ENCODE results near the gene PFKL. TPM values are rescaled to one million over a fixed set of nuclear protein-coding genes. Genes with fewer than 3 reads are reported as not detected.

Gene PFKL
- polyA plus RNA-seq, 1 experiment, result 44.3 TPM

GRCh38 chr21:44292812-44293195, 7.0 kb upstream of the PFKL start:
- Histone ChIP-seq H3K27me3 (ENCODE audit: control insufficient read depth, insufficient read depth, low read length) (peaks cover 21% of the 10 kb centered on the region), H3K9me3 (ENCODE audit: control insufficient read depth, insufficient read depth, low read length) (no peaks in the 10 kb centered on the region), H3K27ac (ENCODE audit: low read depth, low read length) (no peak overlapping the region), H3K4me3 (ENCODE audit: low read depth, low read length) (no peak overlapping the region)
- DNase-seq (ENCODE audit: low read depth, low spot score), result no peak
- TF ChIP-seq CTCF (IDR thresholded peaks at IDR 0.05; ENCODE audit: low read depth, low read length), result no peak
- ChIA-PET CTCF (no interaction called here), POLR2A (no interaction called here)

GRCh38 chr21:44293551-44294231, 6.2 kb upstream of the PFKL start:
- Histone ChIP-seq H3K9me3 (ENCODE audit: control insufficient read depth, insufficient read depth, low read length) (no peaks in the 10 kb centered on the region), H3K27ac (ENCODE audit: low read depth, low read length) (no peak overlapping the region), H3K27me3 (ENCODE audit: control insufficient read depth, insufficient read depth, low read length) (peaks cover 14% of the 10 kb centered on the region), H3K4me3 (ENCODE audit: low read depth, low read length) (no peak overlapping the region)
- CTCF ChIA-PET, result no interaction called here
- POLR2A ChIA-PET, result no interaction called here
- no peak for DNase-seq (ENCODE audit: low read depth, low spot score)
- TF ChIP-seq CTCF (IDR thresholded peaks at IDR 0.05; ENCODE audit: low read depth, low read length), result no peak

DNA sequence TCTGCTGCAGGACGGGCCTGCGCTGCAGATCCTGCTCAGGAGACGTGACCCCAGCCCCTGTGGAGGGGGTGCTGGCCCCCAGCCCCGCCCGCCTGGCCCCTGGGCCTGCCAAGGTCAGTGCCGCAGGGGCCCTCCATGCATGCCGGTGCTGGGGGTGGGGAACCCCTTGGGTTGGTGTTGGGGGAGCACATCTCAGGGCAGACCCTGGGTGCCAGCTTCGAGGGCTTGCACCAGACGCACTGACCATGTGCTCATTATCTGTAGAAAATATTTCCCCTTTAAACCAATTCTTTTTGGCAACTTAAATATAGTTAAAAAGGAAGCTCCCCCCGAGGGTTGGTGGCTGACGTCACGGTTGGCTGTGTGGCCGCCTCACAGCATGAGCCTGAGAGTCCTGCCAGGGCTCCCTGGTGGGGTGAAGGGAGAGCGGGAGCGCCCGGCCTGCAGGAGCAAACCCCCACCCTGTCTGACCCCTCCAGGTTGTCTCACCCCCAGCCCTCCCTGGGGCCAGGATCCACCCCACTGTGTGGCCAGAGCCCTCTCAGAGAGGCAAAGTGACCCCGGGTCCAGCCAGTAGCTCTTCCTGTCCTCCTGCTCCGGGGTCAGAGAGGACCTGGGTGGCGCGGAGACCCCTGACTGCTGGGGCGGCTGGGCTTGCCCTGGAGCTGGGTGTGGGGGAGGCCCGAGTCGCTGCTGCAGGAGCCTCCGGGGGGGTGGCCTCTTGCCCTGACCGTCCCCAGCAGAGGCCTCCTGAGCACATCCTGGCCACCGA, 5.3 kb upstream of the PFKL start:
- TF ChIP-seq CTCF (IDR thresholded peaks at IDR 0.05; ENCODE audit: low read depth, low read length), result no peak
- Histone ChIP-seq H3K4me3 (ENCODE audit: low read depth, low read length) (no peak overlapping the region), H3K27ac (ENCODE audit: low read depth, low read length) (no peak overlapping the region), H3K9me3 (ENCODE audit: control insufficient read depth, insufficient read depth, low read length) (no peaks in the 10 kb centered on the region), H3K27me3 (ENCODE audit: control insufficient read depth, insufficient read depth, low read length) (peaks cover 9% of the 10 kb centered on the region)
- POLR2A ChIA-PET, result no interaction called here
- CTCF ChIA-PET, result interaction anchor here (1.3 kb wide), 1 partner anchor 10 kb away, joined by 4 read pairs; no protein-coding TSS in a partner anchor
- DNase-seq (ENCODE audit: low read depth, low spot score), result no peak

GRCh38 chr21:44295163-44295573, 4.7 kb upstream of the PFKL start:
- CTCF ChIA-PET, result interaction anchor here (1.3 kb wide), 1 partner anchor 9 kb away, joined by 4 read pairs; no protein-coding TSS in a partner anchor
- TF ChIP-seq CTCF (IDR thresholded peaks at IDR 0.05; ENCODE audit: low read depth, low read length), result no peak
- Histone ChIP-seq H3K27ac (ENCODE audit: low read depth, low read length) (no peak overlapping the region), H3K9me3 (ENCODE audit: control insufficient read depth, insufficient read depth, low read length) (no peaks in the 10 kb centered on the region), H3K27me3 (ENCODE audit: control insufficient read depth, insufficient read depth, low read length) (peaks cover 7% of the 10 kb centered on the region), H3K4me3 (ENCODE audit: low read depth, low read length) (no peak overlapping the region)
- POLR2A ChIA-PET, result no interaction called here
- DNase-seq (ENCODE audit: low read depth, low spot score), result no peak

DNA sequence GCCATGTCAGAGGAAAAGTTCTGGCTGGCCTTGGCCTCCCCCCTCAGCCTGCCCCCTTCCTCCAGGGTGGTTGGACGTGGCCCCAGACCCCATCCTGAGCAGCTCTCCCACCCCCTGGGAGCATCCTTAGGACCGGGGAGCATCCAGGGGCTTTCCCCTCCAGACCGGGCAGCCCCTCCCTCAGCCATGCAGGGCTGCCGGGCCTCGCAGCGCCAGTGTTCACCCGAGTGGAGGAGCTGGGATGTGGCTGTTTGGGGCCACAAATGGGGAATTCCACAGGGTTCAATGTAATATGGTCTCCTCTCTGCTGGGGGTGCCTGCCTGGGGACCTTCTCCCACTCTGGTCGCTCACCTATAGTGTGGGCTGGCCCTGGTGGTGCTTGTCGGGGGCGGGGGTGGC, 4.2 kb upstream of the PFKL start:
- ChIA-PET POLR2A (interaction anchor here (0.5 kb wide), 1 partner anchor 9 kb away, joined by 6 read pairs; no protein-coding TSS in a partner anchor), CTCF (interaction anchor here (1.3 kb wide), 1 partner anchor 9 kb away, joined by 4 read pairs; no protein-coding TSS in a partner anchor)
- DNase-seq (ENCODE audit: low read depth, low spot score), result no peak
- H3K27ac ChIP-seq (ENCODE audit: low read depth, low read length), result no peak overlapping the region
- no peak overlapping the region for H3K4me3 ChIP-seq (ENCODE audit: low read depth, low read length)
- TF ChIP-seq CTCF (IDR thresholded peaks at IDR 0.05; ENCODE audit: low read depth, low read length), result no peak
- no peaks in the 10 kb centered on the region for H3K9me3 ChIP-seq (ENCODE audit: control insufficient read depth, insufficient read depth, low read length)
- H3K27me3 ChIP-seq (ENCODE audit: control insufficient read depth, insufficient read depth, low read length), result peaks cover 7% of the 10 kb centered on the region
